HG02610 (cell line): ENCODE results near the gene PCDHA10.
"Not testable (repeated sequence)": the region's sequence is repeated elsewhere in the genome, so short reads cannot be mapped to it uniquely, and the experiment has no call there.

Source experiments
- ATAC-seq: cut with Tn5 transposase; IDR thresholded peaks from one replicate; pipeline ENCODE4 v1.9.1; 2021; ENCODE audit warnings: mild to moderate bottlenecking, moderate library complexity; ENCODE audit not compliant: unreplicated experiment

Gene PCDHA10

DNA sequence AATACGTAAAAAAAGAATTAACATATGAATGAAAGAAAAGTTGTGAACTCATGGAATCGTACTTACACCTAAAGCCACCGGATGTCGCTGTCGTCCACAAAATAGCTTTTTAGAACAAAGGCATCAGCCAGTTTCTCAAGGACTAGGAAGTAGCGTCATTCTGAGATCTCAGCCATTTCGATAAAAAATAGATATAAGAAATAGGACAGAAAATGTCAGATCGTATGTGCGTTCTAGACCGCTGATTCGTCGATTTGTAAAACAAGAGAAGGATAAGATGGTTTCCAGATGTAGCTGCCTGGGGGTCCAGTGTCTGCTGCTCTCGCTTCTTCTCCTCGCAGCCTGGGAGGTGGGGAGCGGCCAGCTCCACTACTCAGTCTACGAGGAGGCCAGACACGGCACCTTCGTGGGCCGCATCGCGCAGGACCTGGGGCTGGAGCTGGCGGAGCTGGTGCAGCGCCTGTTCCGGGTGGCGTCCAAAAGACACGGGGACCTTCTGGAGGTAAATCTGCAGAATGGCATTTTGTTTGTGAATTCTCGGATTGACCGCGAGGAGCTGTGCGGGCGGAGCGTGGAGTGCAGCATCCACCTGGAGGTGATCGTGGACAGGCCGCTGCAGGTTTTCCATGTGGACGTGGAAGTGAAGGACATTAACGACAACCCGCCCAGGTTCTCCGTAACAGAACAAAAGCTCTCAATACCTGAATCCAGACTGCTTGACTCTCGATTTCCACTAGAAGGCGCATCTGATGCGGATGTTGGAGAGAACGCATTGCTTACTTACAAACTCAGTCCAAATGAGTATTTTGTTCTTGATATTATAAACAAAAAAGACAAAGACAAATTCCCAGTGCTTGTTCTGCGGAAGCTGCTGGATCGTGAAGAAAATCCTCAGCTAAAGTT, at the start of gene PCDHA10:
TSS of gene PCDHA10 (plus strand) at position 126 of the 903 bp plus-strand sequence. CDS start at position 278, 152 bp downstream.
- ATAC-seq: no peak

GRCh38 chr5:140806834-140807775, 48.6 kb upstream of the PCDHA10 start, which contains the start of gene PCDHA4:
Gene PCDHA4, plus strand, starts transcription at chr5:140807068.
- ATAC-seq: no peak

- ATAC-seq: not testable (repeated sequence)
Measured at GRCh38 chr5:140808241-140808888, 47.3 kb upstream of the PCDHA10 start.

DNA sequence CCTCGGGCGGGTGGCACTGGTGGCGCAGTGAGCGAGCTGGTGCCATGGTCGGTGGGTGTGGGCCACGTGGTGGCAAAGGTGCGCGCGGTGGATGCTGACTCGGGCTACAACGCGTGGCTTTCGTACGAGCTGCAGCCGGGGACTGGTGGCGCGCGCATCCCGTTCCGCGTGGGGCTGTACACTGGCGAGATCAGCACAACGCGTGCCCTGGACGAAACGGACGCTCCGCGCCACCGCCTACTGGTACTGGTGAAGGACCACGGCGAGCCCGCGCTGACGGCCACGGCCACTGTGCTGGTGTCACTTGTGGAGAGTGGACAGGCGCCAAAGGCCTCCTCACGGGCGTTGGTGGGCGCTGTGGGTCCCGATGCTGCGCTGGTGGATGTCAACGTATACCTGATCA, 46.8 kb upstream of the PCDHA10 start:
- no peak for ATAC-seq

GRCh38 chr5:140821375-140822280, 34.1 kb upstream of the PCDHA10 start, which contains the start of gene PCDHA5:
Gene PCDHA5, plus strand, starts transcription at chr5:140821613.
- no peak for ATAC-seq

DNA sequence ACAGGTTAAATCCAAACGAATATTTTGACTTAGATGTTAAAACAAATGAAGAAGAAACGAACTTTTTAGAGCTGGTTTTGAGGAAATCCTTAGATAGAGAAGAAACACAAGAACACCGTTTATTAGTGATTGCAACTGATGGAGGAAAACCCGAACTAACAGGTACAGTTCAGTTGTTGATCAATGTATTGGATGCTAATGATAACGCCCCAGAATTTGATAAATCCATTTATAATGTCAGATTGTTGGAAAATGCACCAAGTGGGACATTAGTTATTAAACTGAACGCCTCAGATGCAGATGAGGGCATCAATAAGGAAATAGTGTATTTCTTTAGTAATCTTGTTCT, 33.4 kb upstream of the PCDHA10 start:
- no peak for ATAC-seq

- not testable (repeated sequence) for ATAC-seq
Measured at GRCh38 chr5:140822969-140823368, 32.7 kb upstream of the PCDHA10 start.

DNA sequence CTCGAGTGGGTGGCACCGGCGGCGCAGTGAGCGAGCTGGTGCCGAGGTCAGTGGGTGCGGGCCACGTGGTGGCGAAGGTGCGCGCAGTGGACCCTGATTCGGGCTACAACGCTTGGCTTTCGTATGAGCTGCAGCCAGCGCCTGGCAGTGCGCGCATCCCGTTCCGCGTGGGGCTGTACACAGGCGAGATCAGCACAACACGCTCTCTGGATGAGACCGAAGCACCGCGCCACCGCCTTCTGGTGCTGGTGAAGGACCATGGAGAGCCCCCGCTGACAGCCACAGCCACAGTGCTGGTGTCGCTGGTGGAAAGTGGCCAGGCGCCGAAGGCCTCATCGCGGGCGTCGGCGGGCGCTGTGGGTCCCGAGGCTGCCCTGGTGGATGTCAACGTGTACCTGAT, 32.2 kb upstream of the PCDHA10 start:
- ATAC-seq: no peak

DNA sequence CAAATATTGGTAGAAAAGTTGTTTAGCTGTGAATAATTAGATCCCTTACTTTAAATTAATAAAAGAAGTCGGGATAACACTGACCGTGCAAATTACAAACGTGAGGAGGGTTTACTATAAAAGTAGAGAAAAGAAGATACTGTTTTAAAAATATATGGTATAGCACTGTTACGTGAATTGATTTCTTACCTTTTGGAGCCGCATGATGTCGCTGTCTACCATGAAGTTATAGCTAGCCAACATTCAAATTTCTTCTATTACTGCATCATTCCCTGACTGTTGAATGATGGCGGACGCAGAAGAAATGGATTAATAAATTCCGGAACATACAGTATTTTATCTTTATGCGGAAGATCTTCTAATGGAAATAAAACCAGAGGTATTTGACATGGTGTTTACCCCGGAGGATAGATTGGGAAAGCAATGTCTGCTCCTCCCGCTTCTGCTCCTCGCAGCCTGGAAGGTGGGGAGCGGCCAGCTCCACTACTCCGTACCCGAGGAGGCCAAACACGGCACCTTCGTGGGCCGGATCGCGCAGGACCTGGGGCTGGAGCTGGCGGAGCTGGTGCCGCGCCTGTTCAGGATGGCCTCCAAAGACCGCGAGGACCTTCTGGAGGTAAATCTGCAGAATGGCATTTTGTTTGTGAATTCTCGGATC, 27.9 kb upstream of the PCDHA10 start, which contains the start of gene PCDHA6:
TSS of gene PCDHA6 (plus strand) at position 257 of the 658 bp plus-strand sequence. CDS start at position 389, 132 bp downstream.
- ATAC-seq: no peak

DNA sequence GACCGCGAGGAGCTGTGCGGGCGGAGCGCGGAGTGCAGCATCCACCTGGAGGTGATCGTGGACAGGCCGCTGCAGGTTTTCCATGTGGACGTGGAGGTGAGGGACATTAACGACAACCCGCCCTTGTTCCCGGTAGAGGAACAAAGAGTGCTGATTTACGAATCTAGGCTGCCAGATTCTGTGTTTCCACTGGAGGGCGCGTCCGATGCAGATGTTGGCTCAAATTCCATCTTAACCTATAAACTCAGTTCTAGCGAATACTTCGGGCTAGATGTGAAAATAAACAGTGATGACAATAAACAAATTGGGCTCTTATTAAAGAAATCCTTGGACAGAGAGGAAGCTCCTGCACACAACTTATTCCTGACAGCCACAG, 27.3 kb upstream of the PCDHA10 start:
- no peak for ATAC-seq

GRCh38 chr5:140829511-140830501, 25.9 kb upstream of the PCDHA10 start:
- ATAC-seq: not testable (repeated sequence)

- ATAC-seq: no peak
Measured at GRCh38 chr5:140833993-140834392, 21.7 kb upstream of the PCDHA10 start, which contains the start of gene PCDHA7. Gene PCDHA7, plus strand, starts transcription at chr5:140834269. Its CDS starts 115 bp downstream, at chr5:140834384.

- not testable (repeated sequence) for ATAC-seq
Measured at GRCh38 chr5:140834439-140835008, 21.2 kb upstream of the PCDHA10 start.

DNA sequence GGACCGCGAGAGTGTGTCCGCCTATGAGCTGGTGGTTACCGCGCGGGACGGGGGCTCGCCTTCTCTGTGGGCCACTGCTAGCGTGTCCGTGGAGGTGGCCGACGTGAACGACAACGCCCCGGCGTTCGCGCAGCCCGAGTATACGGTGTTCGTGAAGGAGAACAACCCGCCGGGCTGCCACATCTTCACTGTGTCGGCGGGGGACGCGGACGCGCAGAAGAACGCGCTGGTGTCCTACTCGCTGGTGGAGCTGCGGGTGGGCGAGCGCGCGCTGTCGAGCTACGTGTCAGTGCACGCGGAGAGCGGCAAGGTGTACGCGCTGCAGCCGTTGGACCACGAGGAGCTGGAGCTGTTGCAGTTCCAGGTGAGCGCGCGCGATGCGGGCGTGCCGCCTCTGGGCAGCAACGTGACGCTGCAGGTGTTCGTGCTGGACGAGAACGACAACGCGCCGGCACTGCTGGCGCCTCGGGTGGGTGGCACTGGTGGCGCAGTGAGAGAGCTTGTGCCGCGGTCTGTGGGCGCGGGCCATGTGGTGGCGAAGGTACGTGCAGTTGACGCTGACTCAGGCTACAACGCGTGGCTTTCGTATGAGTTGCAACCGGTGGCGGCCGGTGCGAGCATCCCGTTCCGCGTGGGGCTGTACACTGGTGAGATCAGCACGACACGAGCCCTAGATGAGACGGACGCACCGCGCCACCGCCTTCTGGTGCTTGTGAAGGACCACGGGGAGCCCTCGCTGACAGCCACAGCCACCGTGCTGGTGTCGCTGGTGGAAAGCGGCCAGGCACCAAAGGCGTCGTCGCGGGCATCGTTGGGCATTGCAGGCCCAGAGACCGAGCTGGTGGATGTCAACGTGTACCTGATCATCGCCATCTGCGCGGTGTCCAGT, 19.8 kb upstream of the PCDHA10 start:
- no peak for ATAC-seq

DNA sequence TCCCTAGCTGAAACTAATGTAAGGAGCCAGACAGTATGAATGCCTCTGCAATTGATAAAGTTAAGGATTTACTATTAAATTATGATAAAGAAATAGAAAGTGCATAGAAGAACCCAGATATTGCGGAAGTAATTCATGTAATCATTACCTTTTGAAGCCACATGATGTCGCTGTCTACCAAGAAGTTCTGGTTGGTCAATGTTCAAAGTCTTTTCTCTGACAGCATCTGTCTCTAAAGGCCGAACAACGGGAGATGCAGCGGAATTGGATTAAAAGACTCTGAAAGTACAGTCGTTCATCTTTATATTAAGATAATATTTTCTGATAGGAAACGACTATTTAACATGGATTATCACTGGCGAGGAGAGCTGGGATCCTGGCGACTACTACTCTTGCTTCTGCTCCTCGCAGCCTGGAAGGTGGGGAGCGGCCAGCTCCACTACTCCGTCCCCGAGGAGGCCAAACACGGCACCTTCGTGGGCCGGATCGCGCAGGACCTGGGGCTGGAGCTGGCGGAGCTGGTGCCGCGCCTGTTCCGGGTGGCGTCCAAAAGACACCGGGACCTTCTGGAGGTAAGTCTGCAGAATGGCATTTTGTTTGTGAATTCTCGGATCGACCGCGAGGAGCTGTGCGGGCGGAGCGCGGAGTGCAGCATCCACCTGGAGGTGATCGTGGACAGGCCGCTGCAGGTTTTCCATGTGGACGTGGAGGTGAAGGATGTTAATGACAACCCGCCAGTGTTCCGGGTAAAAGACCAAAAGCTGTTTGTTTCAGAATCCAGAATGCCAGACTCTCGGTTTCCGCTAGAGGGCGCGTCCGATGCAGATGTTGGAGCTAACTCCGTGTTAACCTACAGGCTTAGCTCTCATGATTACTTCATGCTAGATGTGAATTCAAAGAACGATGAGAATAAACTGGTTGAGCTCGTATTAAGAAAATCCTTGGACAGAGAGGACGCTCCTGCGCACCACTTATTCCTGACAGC, 14.4 kb upstream of the PCDHA10 start, which contains the start of gene PCDHA8:
TSS of gene PCDHA8 (plus strand) at position 210 of the 985 bp plus-strand sequence. CDS start at position 345, 135 bp downstream.
- ATAC-seq: no peak
